Body of pancreas (tissue), 4 donors: Measurements from ENCODE around the gene PRMT6.

Source experiments
- CTCF ChIP-seq, 7 experiments: fragments of 450-650 bp in 4 of 7; fragments of 200-600 bp in 3 of 7; sonication (generic) in 3 of 7; IDR thresholded peaks; one replicate each; pipeline ENCODE4 v1.5.1; 2016 to 2019; ENCODE audit warnings: antibody characterized with exemption in 7 of 7
- POLR2A ChIP-seq, 3 donors: fragments of 450-650 bp; IDR thresholded peaks; one replicate each; pipeline ENCODE4 v1.6.1; 2016; ENCODE audit warnings: antibody characterized with exemption in 3 of 3, mild to moderate bottlenecking in 2 of 3

- TF ChIP-seq CTCF (IDR thresholded peaks at IDR 0.05) (no peak), POLR2A (IDR thresholded peaks at IDR 0.05) (no peak)
Measured at GRCh38 chr1:107073493-107073892, 17.0 kb downstream of the PRMT6 start.
